OCI-LY1 (cell line): ENCODE data around the gene PPT2.

Source experiments
- EZH2 ChIP-seq: fragments of 200-600 bp; sonication (generic), shearing (Covaris generic); IDR thresholded peaks from 2 replicates; pipeline ENCODE4 v1.8.0; 2017; ENCODE audit warnings: borderline replicate concordance, mixed run types, mild to moderate bottlenecking, antibody characterized with exemption, low read length, moderate library complexity, mixed read lengths
- TF ChIP-seq, protein P1 (sequence below): fragments of 200-600 bp; sonication (generic), shearing (Covaris generic); IDR thresholded peaks from 2 replicates; pipeline ENCODE4 v1.5.1; 2017; ENCODE audit warnings: mild to moderate bottlenecking, antibody characterized with exemption, low read length, moderate library complexity, mixed read lengths

DNA sequence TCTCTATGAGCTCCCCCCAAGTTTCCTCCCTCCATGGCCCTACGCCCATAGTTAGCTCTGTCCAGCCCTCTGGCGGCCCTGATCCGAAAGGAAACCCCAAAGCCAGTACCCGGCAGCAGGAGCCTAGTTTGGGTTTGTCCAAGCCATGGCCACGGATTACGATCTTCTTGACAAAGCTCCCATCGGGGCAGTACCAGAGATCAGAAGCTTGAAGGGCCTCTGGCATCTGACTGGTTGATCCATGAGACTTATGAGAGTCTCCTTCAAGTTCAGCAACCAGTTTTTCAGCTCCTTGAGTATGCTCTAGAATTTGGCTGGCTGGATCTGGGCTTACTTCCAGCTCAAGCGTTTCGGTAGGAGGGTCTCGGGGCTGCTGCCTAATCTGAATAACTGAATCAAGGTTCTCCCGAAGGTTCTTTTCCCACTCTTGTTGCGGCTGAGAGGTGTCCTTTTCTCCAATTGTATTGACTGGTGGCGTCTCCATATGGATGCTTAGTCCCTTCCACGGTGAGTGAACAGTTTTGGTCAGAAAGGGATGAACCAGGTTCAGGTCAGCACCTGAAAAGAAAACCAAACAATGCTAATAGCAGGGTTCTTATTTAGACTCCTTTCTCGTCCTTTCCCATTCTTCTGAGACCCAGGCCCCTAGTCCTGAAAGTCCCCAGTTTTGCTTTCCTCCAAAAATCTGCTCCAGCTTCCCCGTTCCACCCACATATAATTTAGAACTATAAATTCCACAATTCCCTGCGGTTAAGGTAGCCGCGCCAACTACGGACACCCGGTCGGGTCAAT lies 24.4 kb upstream of the PPT2 start:
- TF ChIP-seq, protein P1, sequence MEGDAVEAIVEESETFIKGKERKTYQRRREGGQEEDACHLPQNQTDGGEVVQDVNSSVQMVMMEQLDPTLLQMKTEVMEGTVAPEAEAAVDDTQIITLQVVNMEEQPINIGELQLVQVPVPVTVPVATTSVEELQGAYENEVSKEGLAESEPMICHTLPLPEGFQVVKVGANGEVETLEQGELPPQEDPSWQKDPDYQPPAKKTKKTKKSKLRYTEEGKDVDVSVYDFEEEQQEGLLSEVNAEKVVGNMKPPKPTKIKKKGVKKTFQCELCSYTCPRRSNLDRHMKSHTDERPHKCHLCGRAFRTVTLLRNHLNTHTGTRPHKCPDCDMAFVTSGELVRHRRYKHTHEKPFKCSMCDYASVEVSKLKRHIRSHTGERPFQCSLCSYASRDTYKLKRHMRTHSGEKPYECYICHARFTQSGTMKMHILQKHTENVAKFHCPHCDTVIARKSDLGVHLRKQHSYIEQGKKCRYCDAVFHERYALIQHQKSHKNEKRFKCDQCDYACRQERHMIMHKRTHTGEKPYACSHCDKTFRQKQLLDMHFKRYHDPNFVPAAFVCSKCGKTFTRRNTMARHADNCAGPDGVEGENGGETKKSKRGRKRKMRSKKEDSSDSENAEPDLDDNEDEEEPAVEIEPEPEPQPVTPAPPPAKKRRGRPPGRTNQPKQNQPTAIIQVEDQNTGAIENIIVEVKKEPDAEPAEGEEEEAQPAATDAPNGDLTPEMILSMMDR = no peak
- no peak for TF ChIP-seq EZH2
